A673 (cell line): Measurements from ENCODE around the gene TSC2. TPM values are rescaled to one million over a fixed set of nuclear protein-coding genes. Genes with fewer than 3 reads are reported as not detected.

Source experiments
- BruUV-seq: library from RNA; stranded (reverse); fragments of 400-500 nt; replicated peaks from 2 replicates; lab custom pipeline; 2021; lab: Mats Ljungman, UMichigan
- CTCF ChIA-PET: fragments of 300-600 bp; sonication (Branson Sonifier 250); formaldehyde crosslinking; loops from one replicate; lab custom pipeline; 2022; ENCODE audit warnings: antibody characterized with exemption; lab: Charles Lee
- POLR2A ChIA-PET: fragments of 300-600 bp; sonication (Branson Sonifier 250); formaldehyde crosslinking; loops from one replicate; lab custom pipeline; 2022; ENCODE audit warnings: antibody characterized with exemption; ENCODE audit not compliant: low non-redundant PET; lab: Charles Lee
- DNase-seq: peaks from one replicate; pipeline ENCODE4 v3.0.0-alpha.2; 2015; ENCODE audit warnings: low spot score
- H3K27ac ChIP-seq: fragments of 200-600 bp; sonication (generic); 2 replicates; pipeline ENCODE4 v1.5.1; 2016; ENCODE audit warnings: mixed run types, low read depth, mild to moderate bottlenecking, mixed read lengths, antibody characterized with exemption, low read length; ENCODE audit not compliant: poor library complexity, severe bottlenecking
- H3K27me3 ChIP-seq: fragments of 200-600 bp; sonication (generic); replicated peaks from 2 replicates; pipeline ENCODE4 v1.6.1; 2017; ENCODE audit warnings: mixed run types, low read depth, mild to moderate bottlenecking, mixed read lengths, antibody characterized with exemption, low read length; ENCODE audit not compliant: insufficient read depth, poor library complexity
- H3K36me3 ChIP-seq: fragments of 200-600 bp; sonication (generic); 2 replicates; pipeline ENCODE4 v1.6.1; 2016; ENCODE audit warnings: mixed run types, mild to moderate bottlenecking, mixed read lengths, antibody characterized with exemption, low read length; ENCODE audit not compliant: insufficient read depth, poor library complexity, severe bottlenecking
- H3K4me1 ChIP-seq: fragments of 200-600 bp; sonication (generic); 2 replicates; pipeline ENCODE4 v1.6.1; 2017; ENCODE audit warnings: mixed run types, mild to moderate bottlenecking, mixed read lengths, antibody characterized with exemption, low read length; ENCODE audit not compliant: insufficient read depth, poor library complexity, severe bottlenecking
- H3K4me3 ChIP-seq: fragments of 200-600 bp; sonication (generic); 2 replicates; pipeline ENCODE4 v1.5.1; 2016; ENCODE audit warnings: low read depth, mixed run types, mild to moderate bottlenecking, mixed read lengths, low read length; ENCODE audit not compliant: poor library complexity, severe bottlenecking
- H3K9me3 ChIP-seq: fragments of 200-600 bp; sonication (generic); 2 replicates; pipeline ENCODE4 v1.6.1; 2016; ENCODE audit warnings: mixed run types, low read depth, mild to moderate bottlenecking, mixed read lengths, antibody characterized with exemption, low read length; ENCODE audit not compliant: poor library complexity, severe bottlenecking
- EZH2 ChIP-seq: fragments of 200-600 bp; sonication (generic); IDR thresholded peaks from 2 replicates; pipeline ENCODE4 v1.6.1; 2017; ENCODE audit warnings: borderline replicate concordance, low read depth, mild to moderate bottlenecking, mixed read lengths, antibody characterized with exemption, low read length; ENCODE audit not compliant: poor library complexity, severe bottlenecking
- intact Hi-C: fragments of 100-400 bp; cut with micrococcal nuclease; formaldehyde crosslinking; loops from one replicate; pipeline ENCODE4 v1.10.0; 2022; ENCODE audit not compliant: unreplicated experiment
- total RNA-seq: library from RNA; stranded (reverse); gene quantifications from 2 replicates; pipeline ENCODE4 v1.2.3, GENCODE V29; 2021
- TF ChIP-seq, protein P1 (sequence below): fragments of 300-800, 200-600 bp; sonication (generic); conservative IDR thresholded peaks from 2 replicates; pipeline ENCODE4 v1.5.1; 2017; ENCODE audit warnings: low read depth, mild to moderate bottlenecking, antibody characterized with exemption, low read length, moderate library complexity, mixed read lengths

TSC2 gene
- total RNA-seq, 1 experiment from 2014 or later, result 125 TPM

DNA sequence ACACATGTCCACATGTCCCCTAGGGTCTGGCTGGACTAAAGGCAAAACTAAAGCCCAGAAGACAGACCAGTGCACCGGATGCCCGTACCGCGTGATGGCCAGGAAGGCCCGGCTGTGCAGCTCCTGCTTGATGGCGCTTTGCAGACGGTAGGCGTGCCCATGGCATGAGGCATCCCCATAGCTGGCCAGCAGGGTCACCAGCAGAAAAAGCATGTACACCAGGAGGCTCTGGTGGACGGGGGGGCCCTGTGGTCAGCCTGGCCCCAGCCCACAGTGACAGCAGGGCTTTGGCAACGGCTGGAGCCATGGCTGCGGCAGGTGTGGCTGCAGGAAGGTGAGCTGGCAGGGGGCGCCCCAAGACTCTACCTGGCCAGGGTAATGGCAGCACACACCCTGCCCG, 45.1 kb downstream of the TSC2 start:
- H3K9me3 ChIP-seq, result no peaks in the 10 kb centered on the region
- BruUV-seq, result no TSS peak
- ChIA-PET POLR2A (no interaction called here), CTCF (no interaction called here)
- H3K4me1 ChIP-seq, result no peaks in the 10 kb centered on the region
- H3K27ac ChIP-seq, result no peak overlapping the region
- H3K27me3 ChIP-seq, result no peaks in the 10 kb centered on the region
- TF ChIP-seq, protein P1, sequence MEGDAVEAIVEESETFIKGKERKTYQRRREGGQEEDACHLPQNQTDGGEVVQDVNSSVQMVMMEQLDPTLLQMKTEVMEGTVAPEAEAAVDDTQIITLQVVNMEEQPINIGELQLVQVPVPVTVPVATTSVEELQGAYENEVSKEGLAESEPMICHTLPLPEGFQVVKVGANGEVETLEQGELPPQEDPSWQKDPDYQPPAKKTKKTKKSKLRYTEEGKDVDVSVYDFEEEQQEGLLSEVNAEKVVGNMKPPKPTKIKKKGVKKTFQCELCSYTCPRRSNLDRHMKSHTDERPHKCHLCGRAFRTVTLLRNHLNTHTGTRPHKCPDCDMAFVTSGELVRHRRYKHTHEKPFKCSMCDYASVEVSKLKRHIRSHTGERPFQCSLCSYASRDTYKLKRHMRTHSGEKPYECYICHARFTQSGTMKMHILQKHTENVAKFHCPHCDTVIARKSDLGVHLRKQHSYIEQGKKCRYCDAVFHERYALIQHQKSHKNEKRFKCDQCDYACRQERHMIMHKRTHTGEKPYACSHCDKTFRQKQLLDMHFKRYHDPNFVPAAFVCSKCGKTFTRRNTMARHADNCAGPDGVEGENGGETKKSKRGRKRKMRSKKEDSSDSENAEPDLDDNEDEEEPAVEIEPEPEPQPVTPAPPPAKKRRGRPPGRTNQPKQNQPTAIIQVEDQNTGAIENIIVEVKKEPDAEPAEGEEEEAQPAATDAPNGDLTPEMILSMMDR, result no peak
- no peak for TF ChIP-seq EZH2
- H3K4me3 ChIP-seq, result no peak overlapping the region
- intact Hi-C loops, result no loop called here
- peaks cover 67% of the 10 kb centered on the region for H3K36me3 ChIP-seq
- DNase-seq, result no peak

DNA sequence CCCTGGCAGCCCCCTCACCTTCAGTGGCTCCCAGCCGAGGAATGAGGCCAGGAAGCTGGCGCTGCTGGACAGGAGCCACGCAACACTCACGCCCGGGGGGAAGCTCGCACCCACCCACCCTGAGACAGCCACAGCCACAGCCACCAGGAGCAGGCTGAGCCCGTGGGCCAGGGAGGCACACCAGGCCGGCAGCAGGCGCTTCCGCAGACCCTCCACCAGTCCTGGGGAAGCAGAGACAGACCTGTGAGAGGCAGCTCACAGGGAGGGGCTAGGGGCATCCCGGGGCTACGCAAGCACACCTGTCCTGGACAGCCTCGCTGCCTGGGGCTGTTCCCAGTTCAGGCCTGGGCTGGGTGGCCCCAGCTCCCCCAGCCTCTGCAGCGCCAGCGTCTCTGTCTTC, 46.0 kb downstream of the TSC2 start:
- no peak for TF ChIP-seq EZH2
- TF ChIP-seq, protein P1, result no peak
- POLR2A ChIA-PET, result no interaction called here
- Histone ChIP-seq H3K36me3 (peaks cover 66% of the 10 kb centered on the region), H3K27me3 (no peaks in the 10 kb centered on the region), H3K4me1 (no peaks in the 10 kb centered on the region), H3K27ac (no peak overlapping the region), H3K4me3 (no peak overlapping the region), H3K9me3 (no peaks in the 10 kb centered on the region)
- no TSS peak for BruUV-seq
- no peak for DNase-seq
- CTCF ChIA-PET, result no interaction called here
- intact Hi-C loops, result no loop called here

DNA sequence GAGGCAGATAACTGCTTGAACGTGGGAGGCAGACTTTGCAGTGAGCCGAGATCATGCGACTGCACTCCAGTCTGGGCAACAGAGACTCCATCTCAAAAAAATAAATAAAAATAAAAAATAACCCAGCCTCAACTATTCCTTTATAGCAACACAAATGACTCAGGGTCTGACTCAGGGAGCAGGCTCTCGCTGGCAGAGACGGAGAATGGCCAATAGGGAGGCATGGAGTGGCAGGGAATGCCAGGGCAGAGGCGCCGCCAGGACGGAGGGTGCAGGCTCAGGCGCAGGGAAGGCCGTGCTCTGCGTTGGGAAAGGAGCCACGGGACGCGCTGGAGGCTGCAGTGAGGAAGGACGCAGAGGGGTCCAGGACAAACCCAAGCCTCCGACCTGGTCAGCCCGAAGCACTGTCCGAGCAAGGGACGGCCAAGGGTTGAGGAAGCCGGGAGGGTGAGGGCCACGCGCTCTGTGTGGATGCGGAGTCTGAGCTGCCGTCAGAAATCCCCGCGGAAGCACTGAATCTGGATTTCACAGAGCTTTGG, 47.6 kb downstream of the TSC2 start:
- TF ChIP-seq EZH2, result no peak
- TF ChIP-seq, protein P1, result no peak
- Histone ChIP-seq H3K9me3 (no peaks in the 10 kb centered on the region), H3K36me3 (peaks cover 50% of the 10 kb centered on the region), H3K4me1 (no peaks in the 10 kb centered on the region), H3K4me3 (no peak overlapping the region), H3K27ac (no peak overlapping the region), H3K27me3 (no peaks in the 10 kb centered on the region)
- ChIA-PET CTCF (no interaction called here), POLR2A (no interaction called here)
- no peak for DNase-seq
- intact Hi-C loops, result no loop called here
- no TSS peak for BruUV-seq
